Measurements from ENCODE around the gene CCDC85B.
A peak's percentile ranks its signal among the peaks of the same experiment; 100 is the strongest.

The CCDC85B gene

GRCh38 chr11:65912845-65913244 lies 22.4 kb downstream of the CCDC85B start:
- no peak for DNase-seq (ENCODE audit: low spot score)

- no peak for DNase-seq (ENCODE audit: low spot score)
These were observed 24.8 kb downstream of the CCDC85B start for GRCh38 chr11:65915101-65915820.

GRCh38 chr11:65915821-65916251 lies 25.4 kb downstream of the CCDC85B start:
- DNase-seq (ENCODE audit: low spot score), result peak; percentile 97

GRCh38 chr11:65916391-65916790 lies 25.9 kb downstream of the CCDC85B start:
- DNase-seq (ENCODE audit: low spot score), result no peak

GRCh38 chr11:65917077-65917433 lies 26.6 kb downstream of the CCDC85B start:
- no peak for DNase-seq (ENCODE audit: low spot score)

- DNase-seq (ENCODE audit: low spot score), result no peak
These were observed 27.1 kb downstream of the CCDC85B start for GRCh38 chr11:65917434-65918210.

GRCh38 chr11:65918211-65919140 lies 28.0 kb downstream of the CCDC85B start, which contains the start of gene C11orf68:
TSS of gene C11orf68 (minus strand) at chr11:65919062. CDS start at chr11:65919031, 31 bp downstream.
- DNase-seq (ENCODE audit: low spot score), result peak; percentile 69

- DNase-seq (ENCODE audit: low spot score), result peak; percentile 99
These were observed 28.7 kb downstream of the CCDC85B start, which contains the start of gene DRAP1 for GRCh38 chr11:65919141-65919572. TSS of gene DRAP1 (plus strand) at chr11:65919426. CDS start at chr11:65919502, 76 bp downstream.

GRCh38 chr11:65919573-65920371 lies 29.3 kb downstream of the CCDC85B start:
- peak; percentile 50 for DNase-seq (ENCODE audit: low spot score)

- DNase-seq (ENCODE audit: low spot score), result no peak
These were observed 29.9 kb downstream of the CCDC85B start for GRCh38 chr11:65920372-65920802.

GRCh38 chr11:65921033-65921555 lies 30.6 kb downstream of the CCDC85B start:
- no peak for DNase-seq (ENCODE audit: low spot score)

GRCh38 chr11:65921876-65922275 lies 31.4 kb downstream of the CCDC85B start:
- DNase-seq (ENCODE audit: low spot score), result no peak

GRCh38 chr11:65922565-65922964 lies 32.1 kb downstream of the CCDC85B start:
- DNase-seq (ENCODE audit: low spot score), result no peak

- no peak for DNase-seq (ENCODE audit: low spot score)
These were observed 34.9 kb downstream of the CCDC85B start for GRCh38 chr11:65925397-65925796.

- no peak for DNase-seq (ENCODE audit: low spot score)
These were observed 37.5 kb downstream of the CCDC85B start for GRCh38 chr11:65927904-65928397.

- no peak for DNase-seq (ENCODE audit: low spot score)
These were observed 38.2 kb downstream of the CCDC85B start for GRCh38 chr11:65928667-65929066.

GRCh38 chr11:65931773-65932557 lies 41.5 kb downstream of the CCDC85B start:
- DNase-seq (ENCODE audit: low spot score), result no peak

GRCh38 chr11:65932558-65932919 lies 42.1 kb downstream of the CCDC85B start:
- no peak for DNase-seq (ENCODE audit: low spot score)

GRCh38 chr11:65934014-65934413 lies 43.5 kb downstream of the CCDC85B start:
- DNase-seq (ENCODE audit: low spot score), result no peak

- DNase-seq (ENCODE audit: low spot score), result no peak
These were observed 47.3 kb downstream of the CCDC85B start for GRCh38 chr11:65937766-65938165.

Measured in SW480 (cell line).